Activated CD4-positive, alpha-beta T cell treated with anti-CD3 and anti-CD28 coated beads, Interleukin-2, amount 10 ng/mL, durations not matched to agents 24 days and 14 days (primary cell): ENCODE measurements around the gene TBX4. TPM values are rescaled to one million over a fixed set of nuclear protein-coding genes. Genes with fewer than 3 reads are reported as not detected.

ENCODE experiments used
- DNase-seq: peaks from one replicate; pipeline ENCODE4 v3.0.0; 2022
- H3K27ac Mint-ChIP-seq: one replicate; pipeline ENCODE4 v1.8.0; 2022; ENCODE audit warnings: mild to moderate bottlenecking, mixed read lengths
- H3K27me3 Mint-ChIP-seq: one replicate; pipeline ENCODE4 v1.8.0; 2022; ENCODE audit warnings: mixed read lengths
- H3K36me3 Mint-ChIP-seq: one replicate; pipeline ENCODE4 v1.8.0; 2022; ENCODE audit warnings: low read depth, mild to moderate bottlenecking, mixed read lengths
- H3K4me1 Mint-ChIP-seq: one replicate; pipeline ENCODE4 v1.8.0; 2021; ENCODE audit warnings: mixed read lengths
- H3K4me3 Mint-ChIP-seq: one replicate; pipeline ENCODE4 v1.8.0; 2022; ENCODE audit warnings: mild to moderate bottlenecking, moderate library complexity, mixed read lengths
- H3K9me3 Mint-ChIP-seq: one replicate; pipeline ENCODE4 v1.8.0; 2021; ENCODE audit warnings: mixed read lengths
- intact Hi-C: fragments of 100-400 bp; cut with micrococcal nuclease; formaldehyde crosslinking; loops from one replicate; pipeline ENCODE4 v1.15.1; 2023
- total RNA-seq: library from RNA; stranded (reverse); gene quantifications from 2 replicates; pipeline ENCODE4 v1.2.3, GENCODE V29; 2022

The TBX4 gene
- total RNA-seq, 1 donor from 2014 or later = not detected

- peaks cover 11% of the 10 kb centered on the region for H3K4me1 Mint-ChIP-seq
- H3K27me3 Mint-ChIP-seq = peaks cover 85% of the 10 kb centered on the region
- H3K4me3 Mint-ChIP-seq = no peak overlapping the region
- no peak for DNase-seq
- intact Hi-C loops = no loop called here
- no peak overlapping the region for H3K27ac Mint-ChIP-seq
- H3K9me3 Mint-ChIP-seq = no peaks in the 10 kb centered on the region
- H3K36me3 Mint-ChIP-seq = peaks cover 3% of the 10 kb centered on the region
Observed at GRCh38 chr17:61458421-61459141, 6.4 kb downstream of the TBX4 start.

GRCh38 chr17:61459142-61459809 lies 7.1 kb downstream of the TBX4 start:
- no peak for DNase-seq
- H3K27ac Mint-ChIP-seq = no peak overlapping the region
- H3K27me3 Mint-ChIP-seq = peaks cover 78% of the 10 kb centered on the region
- no peaks in the 10 kb centered on the region for H3K9me3 Mint-ChIP-seq
- no peak overlapping the region for H3K4me3 Mint-ChIP-seq
- peaks cover 11% of the 10 kb centered on the region for H3K4me1 Mint-ChIP-seq
- peaks cover 3% of the 10 kb centered on the region for H3K36me3 Mint-ChIP-seq
- intact Hi-C loops = no loop called here

- intact Hi-C loops = no loop called here
- no peak overlapping the region for H3K27ac Mint-ChIP-seq
Observed at GRCh38 chr17:61459939-61460718, 7.9 kb downstream of the TBX4 start.

GRCh38 chr17:61460796-61461585 lies 8.8 kb downstream of the TBX4 start:
- Mint-ChIP-seq H3K9me3 (no peaks in the 10 kb centered on the region), H3K4me1 (peaks cover 8% of the 10 kb centered on the region), H3K27me3 (peaks cover 71% of the 10 kb centered on the region), H3K27ac (no peak overlapping the region), H3K36me3 (no peaks in the 10 kb centered on the region), H3K4me3 (no peak overlapping the region)
- intact Hi-C loops = no loop called here
- no peak for DNase-seq

More at GRCh38 chr17:61459939-61460718, 7.9 kb downstream of the TBX4 start:
- Mint-ChIP-seq H3K4me1 (peaks cover 11% of the 10 kb centered on the region), H3K27me3 (peaks cover 75% of the 10 kb centered on the region), H3K36me3 (peaks cover 3% of the 10 kb centered on the region), H3K4me3 (no peak overlapping the region), H3K9me3 (no peaks in the 10 kb centered on the region)
- DNase-seq = no peak

- Mint-ChIP-seq H3K27ac (no peak overlapping the region), H3K9me3 (no peaks in the 10 kb centered on the region), H3K4me1 (peaks cover 8% of the 10 kb centered on the region), H3K36me3 (no peaks in the 10 kb centered on the region), H3K27me3 (peaks cover 71% of the 10 kb centered on the region), H3K4me3 (no peak overlapping the region)
- no peak for DNase-seq
- intact Hi-C loops = no loop called here
Observed at GRCh38 chr17:61461586-61461966, 9.4 kb downstream of the TBX4 start.

- no peak for DNase-seq
- Mint-ChIP-seq H3K27me3 (peaks cover 66% of the 10 kb centered on the region), H3K4me3 (no peak overlapping the region)
Observed at GRCh38 chr17:61461967-61462718, 9.9 kb downstream of the TBX4 start.

GRCh38 chr17:61462719-61463315 lies 10.6 kb downstream of the TBX4 start:
- DNase-seq = no peak

More at GRCh38 chr17:61461967-61462718, 9.9 kb downstream of the TBX4 start:
- Mint-ChIP-seq H3K27ac (no peak overlapping the region), H3K36me3 (no peaks in the 10 kb centered on the region), H3K9me3 (no peaks in the 10 kb centered on the region), H3K4me1 (peaks cover 7% of the 10 kb centered on the region)
- intact Hi-C loops = no loop called here

GRCh38 chr17:61463316-61464129 lies 11.3 kb downstream of the TBX4 start:
- Mint-ChIP-seq H3K9me3 (no peaks in the 10 kb centered on the region), H3K27ac (no peak overlapping the region), H3K36me3 (no peaks in the 10 kb centered on the region), H3K4me3 (no peak overlapping the region), H3K27me3 (peaks cover 56% of the 10 kb centered on the region), H3K4me1 (peaks cover 4% of the 10 kb centered on the region)
- intact Hi-C loops = no loop called here
- DNase-seq = no peak

More at GRCh38 chr17:61462719-61463315, 10.6 kb downstream of the TBX4 start:
- H3K27me3 Mint-ChIP-seq = peaks cover 62% of the 10 kb centered on the region
- H3K9me3 Mint-ChIP-seq = no peaks in the 10 kb centered on the region
- no peak overlapping the region for H3K27ac Mint-ChIP-seq
- intact Hi-C loops = no loop called here
- H3K36me3 Mint-ChIP-seq = no peaks in the 10 kb centered on the region
- H3K4me1 Mint-ChIP-seq = peaks cover 4% of the 10 kb centered on the region
- H3K4me3 Mint-ChIP-seq = no peak overlapping the region

GRCh38 chr17:61464130-61464842 lies 12.1 kb downstream of the TBX4 start:
- Mint-ChIP-seq H3K4me3 (no peak overlapping the region), H3K4me1 (peaks cover 4% of the 10 kb centered on the region), H3K9me3 (no peaks in the 10 kb centered on the region), H3K36me3 (no peaks in the 10 kb centered on the region), H3K27me3 (peaks cover 48% of the 10 kb centered on the region), H3K27ac (no peak overlapping the region)
- intact Hi-C loops = no loop called here
- no peak for DNase-seq

- Mint-ChIP-seq H3K4me3 (no peak overlapping the region), H3K4me1 (peaks cover 4% of the 10 kb centered on the region), H3K9me3 (no peaks in the 10 kb centered on the region), H3K27me3 (peaks cover 43% of the 10 kb centered on the region), H3K27ac (no peak overlapping the region), H3K36me3 (no peaks in the 10 kb centered on the region)
- no peak for DNase-seq
- intact Hi-C loops = no loop called here
Observed at GRCh38 chr17:61464843-61465180, 12.6 kb downstream of the TBX4 start.

GRCh38 chr17:61465550-61466237 lies 13.5 kb downstream of the TBX4 start:
- no peaks in the 10 kb centered on the region for H3K36me3 Mint-ChIP-seq
- H3K27me3 Mint-ChIP-seq = peaks cover 34% of the 10 kb centered on the region
- H3K9me3 Mint-ChIP-seq = no peaks in the 10 kb centered on the region
- H3K4me3 Mint-ChIP-seq = no peak overlapping the region
- H3K27ac Mint-ChIP-seq = no peak overlapping the region
- intact Hi-C loops = no loop called here
- peaks cover 4% of the 10 kb centered on the region for H3K4me1 Mint-ChIP-seq
- no peak for DNase-seq
